BJ (cell line): ENCODE measurements around the gene OS9. TPM values are rescaled to one million over a fixed set of nuclear protein-coding genes. Genes with fewer than 3 reads are reported as not detected.

ENCODE experiments used
- CTCF ChIA-PET: fragments of 350-600 bp; formaldehyde crosslinking; extraction: SDS; loops from one replicate; lab custom pipeline; 2021; ENCODE audit warnings: antibody characterized with exemption, inconsistent platforms; lab: Yijun Ruan, JAX
- POLR2A ChIA-PET: fragments of 300-600 bp; sonication (Branson Sonifier 250); formaldehyde crosslinking; extraction: SDS; loops from one replicate; lab custom pipeline; 2021; ENCODE audit warnings: antibody characterized with exemption; lab: Charles Lee
- DNase-seq: peaks from one replicate; pipeline ENCODE4 v3.0.0-alpha.2; 2011; ENCODE audit warnings: low read depth
- H3K27me3 ChIP-seq: 2 replicates; pipeline ENCODE4 v1.6.0; 2011; ENCODE audit warnings: low read length; ENCODE audit not compliant: control insufficient read depth, insufficient read depth
- H3K36me3 ChIP-seq: 2 replicates; pipeline ENCODE4 v1.5.1; 2011; ENCODE audit warnings: low read length; ENCODE audit not compliant: control insufficient read depth, insufficient read depth
- H3K4me3 ChIP-seq: 2 replicates; pipeline ENCODE4 v1.5.1; 2011; ENCODE audit warnings: low read depth, mild to moderate bottlenecking, control low read depth, low read length
- CTCF ChIP-seq: IDR thresholded peaks from 2 replicates; pipeline ENCODE4 v1.5.1; 2011; ENCODE audit warnings: low read depth, mild to moderate bottlenecking, control low read depth, inconsistent platforms, low read length, moderate library complexity; ENCODE audit not compliant: insufficient read depth
- polyA plus RNA-seq: library from polyadenylated mRNA; depleted of rRNA; stranded (reverse); fragments of >200 nt; gene quantifications from 2 replicates; pipeline ENCODE4 v1.2.3, GENCODE V29; 2011

The OS9 gene
- polyA plus RNA-seq, 1 experiment, result 415 TPM

GRCh38 chr12:57725851-57726150 lies 31.9 kb downstream of the OS9 start:
- peak overlapping the region; percentile 93 for H3K4me3 ChIP-seq
- H3K36me3 ChIP-seq, result peaks cover 6% of the 10 kb centered on the region
- TF ChIP-seq CTCF, result no peak
- 0 out of 2 replicates have a peak, but pooled peaks cover 1% of the 10 kb centered on the region for H3K27me3 ChIP-seq
- DNase-seq, result no peak
- CTCF ChIA-PET, result interaction anchor here (0.6 to 3.0 kb wide), 27 partner anchors 9 to 185 kb away, joined by 3 to 58 read pairs (median 4); partner anchors contain the start of genes AGAP2, CYP27B1, EEF1AKMT3 and METTL1
- POLR2A ChIA-PET, result interaction anchor here (0.5 kb wide), 1 partner anchor 122 kb away, joined by 3 read pairs; no protein-coding TSS in a partner anchor

GRCh38 chr12:57726151-57726883 lies 32.4 kb downstream of the OS9 start:
- Histone ChIP-seq H3K36me3 (peaks cover 4% of the 10 kb centered on the region), H3K27me3 (0 out of 2 replicates have a peak, but pooled peaks cover 1% of the 10 kb centered on the region), H3K4me3 (peak overlapping the region; percentile 93)
- POLR2A ChIA-PET, result interaction anchor here (0.5 kb wide), 1 partner anchor 122 kb away, joined by 3 read pairs; no protein-coding TSS in a partner anchor
- DNase-seq, result peak; percentile 19
- TF ChIP-seq CTCF, result peak; percentile 98
- CTCF ChIA-PET, result interaction anchor here (0.6 to 3.0 kb wide), 30 partner anchors 10 to 1056 kb away, joined by 3 to 58 read pairs (median 4); partner anchors contain the start of genes AGAP2, B4GALNT1, CDK4 and CYP27B1

- 0 out of 2 replicates have a peak, but pooled peaks cover 1% of the 10 kb centered on the region for H3K27me3 ChIP-seq
- ChIA-PET POLR2A (no interaction called here), CTCF (interaction anchor here (0.7 to 3.0 kb wide), 17 partner anchors 9 to 1056 kb away, joined by 3 to 58 read pairs (median 4); partner anchors contain the start of genes AGAP2, B4GALNT1, CDK4 and OS9)
- H3K4me3 ChIP-seq, result peak overlapping the region; percentile 93
- DNase-seq, result no peak
- peaks cover 4% of the 10 kb centered on the region for H3K36me3 ChIP-seq
- peak; percentile 61 for TF ChIP-seq CTCF
Observed at GRCh38 chr12:57726884-57727757, 33.2 kb downstream of the OS9 start.

GRCh38 chr12:57727758-57728395 lies 33.9 kb downstream of the OS9 start:
- CTCF ChIA-PET, result interaction anchor here (2.3 to 2.9 kb wide), 2 partner anchors 17 to 34 kb away, joined by 9 to 14 read pairs; partner anchors contain the start of genes OS9 and TSPAN31
- Histone ChIP-seq H3K4me3 (no peak overlapping the region), H3K27me3 (peaks cover 3% of the 10 kb centered on the region; the same call in 1 of the 2 replicates), H3K36me3 (peaks cover 4% of the 10 kb centered on the region)
- POLR2A ChIA-PET, result no interaction called here
- no peak for TF ChIP-seq CTCF
- DNase-seq, result no peak
